NCI-H1417 treated with DMSO at 0.1 percent for 48 hours (cell line): ENCODE results near the gene FGG.
"Not testable (repeated sequence)": the region's sequence is repeated elsewhere in the genome, so short reads cannot be mapped to it uniquely, and the experiment has no call there.

Experiments used
- DNase-seq: peaks from one replicate; lab custom pipeline; 2025; lab: John Stamatoyannopoulos, UW

Gene FGG

DNA sequence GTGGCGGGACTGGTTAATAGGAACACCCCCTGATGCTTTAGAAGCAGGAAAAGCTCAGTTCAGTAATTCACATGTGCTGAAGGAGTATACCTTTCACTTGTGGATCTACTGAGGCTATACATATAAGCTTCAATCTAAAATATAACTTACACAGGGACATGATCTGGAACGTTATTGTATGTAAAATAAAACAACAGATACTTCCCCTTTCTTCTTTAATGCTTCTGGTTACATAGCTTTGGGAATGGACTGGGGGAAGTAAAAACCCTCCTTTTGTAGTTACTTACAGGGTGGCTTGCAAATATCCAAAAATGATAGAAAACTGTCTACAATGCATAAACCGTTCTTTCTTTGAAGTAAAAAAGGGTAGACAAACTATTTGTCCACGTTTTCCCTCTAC, 1.9 kb downstream of the FGG start:
- no peak for DNase-seq

DNA sequence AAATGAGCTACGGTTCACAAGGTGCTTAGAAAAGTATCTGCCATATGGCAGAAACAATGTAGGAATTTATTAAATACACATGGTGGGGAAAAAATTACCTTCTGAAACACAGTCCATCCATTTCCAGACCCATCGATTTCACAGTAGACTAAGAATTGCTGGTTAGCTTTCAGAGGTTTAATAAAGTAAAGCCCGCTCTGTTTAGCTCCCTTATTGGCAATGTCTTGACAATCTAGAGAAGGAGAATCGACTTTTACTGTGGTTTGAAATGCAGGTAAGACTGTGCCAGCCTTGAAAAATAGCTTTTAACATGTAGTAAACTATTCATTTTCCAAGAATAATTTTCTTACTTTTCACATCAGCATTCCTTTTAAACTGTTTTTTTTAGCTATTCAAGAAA, 2.9 kb downstream of the FGG start:
- no peak for DNase-seq

DNA sequence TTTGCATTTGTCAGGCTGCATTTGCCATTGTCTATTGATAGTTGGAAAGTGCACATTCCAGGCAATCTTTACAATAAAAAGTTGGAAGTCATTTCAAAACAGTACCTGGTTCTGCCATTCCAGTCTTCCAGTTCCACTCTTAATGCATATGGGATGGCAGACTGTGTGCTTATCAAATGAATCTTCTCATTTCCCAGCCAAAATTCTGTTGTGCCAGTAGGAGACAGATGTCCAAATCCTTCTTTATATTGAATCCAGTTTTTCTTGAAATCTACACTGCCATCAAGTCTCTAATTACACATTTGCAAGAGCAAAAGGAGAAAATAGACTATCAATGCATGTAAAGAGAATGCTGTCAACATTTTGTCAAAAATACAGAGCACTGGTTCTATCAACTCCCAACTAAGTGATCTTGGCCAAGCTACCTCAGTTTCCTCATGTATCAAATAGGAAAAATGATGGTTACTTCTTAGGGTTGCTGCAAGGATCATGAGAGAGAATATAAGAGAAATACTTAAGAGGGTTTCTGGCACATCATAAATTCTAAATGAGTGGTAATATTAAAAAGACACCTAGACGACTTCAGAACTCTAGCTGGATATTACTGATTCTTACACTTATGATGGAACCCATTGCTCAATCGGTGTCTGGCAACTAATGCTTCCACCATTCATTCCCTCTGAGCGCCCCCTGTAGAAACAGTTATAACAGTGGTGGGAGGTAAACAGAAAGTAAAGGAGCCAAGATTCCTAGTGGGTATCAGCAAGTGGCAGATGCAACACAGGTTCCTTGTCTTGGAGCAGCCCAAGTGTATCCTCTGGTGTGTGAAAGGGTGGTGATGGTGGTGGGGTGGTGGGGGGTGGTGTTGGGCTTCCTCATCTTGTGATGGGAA, 3.8 kb downstream of the FGG start:
- no peak for DNase-seq

DNA sequence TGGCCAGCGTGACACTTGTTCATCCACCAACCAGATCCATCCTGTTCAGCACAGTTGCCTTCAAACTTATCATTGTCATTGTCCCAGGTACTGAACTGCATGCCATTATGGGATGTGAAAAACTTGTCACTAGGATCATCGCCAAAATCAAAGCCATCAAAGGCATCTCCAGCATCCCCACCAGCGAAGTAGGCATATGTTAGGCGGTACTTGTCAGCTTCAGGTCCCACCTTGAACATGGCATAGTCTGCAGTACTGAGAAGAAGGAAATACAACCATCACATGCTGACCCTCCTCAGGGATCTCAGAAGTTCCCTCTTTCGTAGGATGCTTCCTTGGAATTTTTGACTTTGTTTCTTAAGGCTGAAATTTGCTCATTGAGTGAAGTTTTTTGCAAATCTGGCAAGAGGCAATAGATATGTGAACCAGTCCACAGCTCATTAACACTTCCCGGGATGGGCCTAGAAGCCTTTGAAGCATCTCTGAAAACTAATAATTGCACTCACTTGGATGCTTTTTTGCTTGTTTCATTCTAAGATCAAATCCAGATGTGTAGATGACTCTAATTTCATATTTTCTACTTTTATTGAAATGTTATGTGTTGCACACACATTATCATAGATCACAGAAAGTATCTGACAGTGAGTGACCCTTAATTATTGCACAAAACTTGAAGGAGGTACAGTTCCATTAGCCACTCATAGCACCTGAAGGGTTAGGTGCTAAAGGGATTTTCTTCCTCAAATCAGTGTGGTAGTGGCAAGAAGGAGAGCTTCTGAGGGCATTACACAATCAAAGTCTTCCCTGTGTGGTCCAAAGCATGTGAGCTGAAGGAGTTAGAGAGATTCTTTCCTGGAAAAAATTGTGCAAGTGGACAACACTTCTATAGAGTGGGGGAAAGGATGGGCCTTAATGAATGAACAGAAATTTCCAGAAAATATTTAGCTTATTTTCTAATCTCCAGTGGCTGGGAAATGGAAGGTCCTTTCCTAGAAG, 5.4 kb downstream of the FGG start:
- DNase-seq: no peak

DNA sequence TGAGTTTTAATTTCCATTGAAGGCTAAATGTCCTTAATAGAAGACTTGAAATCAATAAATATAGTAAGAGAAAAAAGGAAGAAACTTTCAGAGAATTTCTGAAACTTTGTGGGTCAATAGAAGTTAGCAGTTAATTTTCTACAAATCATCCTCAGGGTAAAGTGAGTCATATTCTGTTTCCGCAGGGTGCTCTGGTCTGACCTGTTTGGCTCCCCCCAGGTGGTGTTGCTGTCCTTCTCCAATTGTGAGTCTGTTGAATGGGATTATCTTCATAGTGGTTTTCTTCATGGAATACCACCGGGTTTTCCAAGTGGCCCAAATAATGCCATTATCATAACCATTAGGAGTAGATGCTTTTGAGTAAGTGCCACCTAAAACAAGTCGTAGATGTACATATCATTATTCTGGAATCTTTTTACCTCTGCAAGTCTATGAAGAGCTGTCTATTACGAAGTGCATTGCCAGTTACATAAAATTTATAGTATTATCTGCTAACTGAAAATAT, 7.7 kb downstream of the FGG start:
- DNase-seq: no peak

DNA sequence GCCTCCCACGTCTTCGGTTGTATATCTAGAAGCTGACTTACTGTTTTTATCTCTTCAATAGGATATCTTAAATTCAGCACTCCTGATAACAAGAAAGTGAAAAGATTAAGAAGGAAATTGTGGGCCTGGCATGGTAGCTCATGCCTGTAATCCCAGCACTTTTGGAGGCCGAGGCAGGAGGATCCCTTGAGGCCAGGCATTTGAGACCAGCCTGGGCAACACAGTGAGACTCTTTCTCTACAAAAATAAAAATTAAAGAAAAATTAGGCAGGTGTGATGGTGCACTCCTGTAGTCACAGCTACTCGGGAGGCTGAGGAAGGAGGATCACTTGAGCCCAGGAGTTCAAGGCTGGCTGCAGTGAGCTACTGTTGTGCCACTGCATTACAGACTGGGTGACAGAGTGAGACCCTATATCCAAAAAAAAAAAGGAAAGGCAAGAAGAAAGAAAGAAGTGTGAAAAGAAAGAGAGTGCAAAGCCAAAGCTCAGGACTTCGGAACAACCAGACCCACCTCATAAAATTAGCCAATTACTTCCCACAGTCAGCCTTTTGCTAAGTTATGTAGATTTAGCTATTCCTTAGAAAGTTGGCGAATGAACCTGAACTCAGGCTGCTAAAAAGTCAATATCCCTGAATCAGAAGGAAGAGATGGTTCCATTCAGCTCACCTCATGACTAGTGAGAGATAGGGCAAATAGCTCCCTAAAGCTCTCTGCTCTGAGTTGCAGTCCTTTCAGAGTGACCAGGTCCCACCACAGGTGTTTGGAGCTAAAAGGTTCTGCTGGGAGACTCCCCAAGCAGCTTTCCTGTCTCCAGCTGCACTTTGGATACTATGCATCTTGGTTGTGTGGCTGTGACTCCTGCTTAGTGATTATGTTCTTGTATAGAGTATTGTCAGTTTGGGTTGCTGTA, 9.2 kb downstream of the FGG start:
- DNase-seq: no peak

DNA sequence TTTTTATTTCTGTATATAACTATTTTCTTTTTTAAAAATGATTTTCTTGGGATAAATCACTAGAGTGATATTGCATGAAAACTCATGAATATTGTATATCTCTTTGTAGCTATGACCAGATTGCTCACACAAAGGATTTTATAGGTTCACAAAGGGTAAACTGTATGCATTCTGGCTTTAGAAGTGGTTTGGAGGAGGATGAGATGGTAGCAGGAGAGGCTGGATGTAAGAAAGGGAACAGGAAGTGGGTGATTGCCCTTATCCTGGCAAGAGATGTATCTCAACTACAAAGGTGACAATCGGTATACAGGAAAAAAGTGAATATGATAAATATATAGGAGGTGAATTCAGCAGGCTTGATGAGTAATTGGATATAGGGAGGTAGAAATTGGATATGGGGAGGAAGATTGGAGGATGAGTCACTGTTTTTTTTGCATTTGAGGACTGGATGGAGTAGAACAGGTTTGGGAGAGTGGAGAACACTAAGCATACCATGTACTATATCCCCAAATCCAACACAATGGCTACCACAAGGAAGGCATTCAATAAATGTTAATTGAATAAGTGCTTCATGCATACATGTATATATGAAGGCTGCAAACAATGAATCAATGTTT, 9.9 kb downstream of the FGG start:
- DNase-seq: no peak

DNA sequence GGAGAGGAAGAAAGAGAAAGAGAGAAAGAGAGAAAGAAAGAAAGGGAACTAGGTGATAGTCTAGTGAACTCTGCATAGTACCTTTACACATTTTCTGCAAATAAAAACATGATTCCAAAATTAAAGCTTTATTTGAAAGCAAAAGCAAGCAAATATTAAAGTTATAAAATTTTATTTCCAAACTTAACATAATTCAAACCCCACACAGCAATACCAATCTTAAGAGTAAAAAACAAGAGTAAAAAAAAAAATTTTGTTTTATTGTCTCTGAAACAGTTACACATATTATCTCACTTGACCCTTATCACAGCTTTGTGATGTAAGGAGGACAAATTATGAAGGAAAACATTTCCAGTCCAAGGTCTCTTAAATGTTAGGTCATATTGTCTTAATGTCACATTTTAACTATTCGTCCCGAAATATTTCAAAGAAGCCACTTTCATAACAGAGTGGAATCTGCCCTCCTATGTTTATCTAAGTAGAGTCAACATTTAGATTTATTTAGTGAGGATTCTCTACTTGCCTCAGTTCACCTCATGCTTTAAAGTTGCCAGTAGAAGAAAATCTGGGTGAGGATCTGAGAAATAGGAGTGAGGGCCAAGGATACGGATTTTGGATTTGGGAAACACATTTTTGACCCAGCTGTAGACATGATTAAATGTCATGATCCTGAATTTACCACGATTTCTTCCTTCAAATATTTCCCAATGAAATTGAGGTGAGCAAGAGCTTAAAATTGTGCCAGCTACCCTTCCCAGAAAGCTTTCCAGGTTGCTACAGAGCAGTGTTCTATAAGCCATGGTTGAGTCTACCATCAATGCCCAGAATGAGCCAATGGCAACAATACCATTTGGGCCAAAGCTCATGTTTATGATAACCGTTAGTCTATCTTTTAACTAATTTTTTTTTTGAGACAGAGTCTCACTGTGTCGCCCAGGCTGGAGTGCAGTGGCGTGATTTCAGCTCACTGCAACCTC, 14.4 kb downstream of the FGG start:
- no peak for DNase-seq

DNA sequence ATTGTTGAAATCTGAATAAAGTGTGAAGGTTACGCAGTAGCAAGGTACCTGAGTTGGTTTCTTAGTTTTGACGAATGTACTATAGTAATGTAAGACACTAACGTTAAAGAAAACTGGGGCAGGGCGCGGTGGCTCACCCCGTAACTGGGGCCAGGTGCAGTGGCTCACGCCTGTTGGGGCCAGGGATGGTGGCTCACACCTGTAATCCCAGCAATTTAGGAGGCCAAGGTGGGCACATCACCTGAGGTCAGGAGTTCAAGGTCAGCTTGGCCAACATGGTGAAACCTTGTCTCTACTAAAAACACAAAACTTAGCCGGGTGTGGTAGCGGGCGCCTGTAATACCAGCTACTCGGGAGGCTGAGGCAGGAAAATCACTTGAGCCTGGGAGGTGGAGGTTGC, 15.2 kb downstream of the FGG start:
- DNase-seq: not testable (repeated sequence)

DNA sequence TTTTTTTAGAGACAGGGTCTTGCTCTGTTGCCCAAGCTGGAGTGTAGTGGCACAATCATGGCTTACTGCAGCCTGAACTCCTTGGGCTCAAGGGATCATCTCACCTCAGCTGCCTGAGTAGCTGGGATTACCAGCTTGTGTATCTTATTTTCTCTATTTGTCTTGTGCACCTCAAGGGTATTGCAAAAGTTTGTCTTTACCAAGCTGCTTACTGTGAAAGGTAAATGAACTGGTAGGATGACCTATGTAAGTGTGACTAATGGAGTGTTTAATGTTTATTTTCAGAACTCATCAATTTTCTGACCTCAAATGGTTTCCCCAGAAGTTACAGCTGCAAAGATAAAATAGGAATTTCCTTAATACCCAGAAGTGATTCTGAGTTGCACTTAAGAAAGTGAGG, 16.6 kb downstream of the FGG start:
- no peak for DNase-seq

DNA sequence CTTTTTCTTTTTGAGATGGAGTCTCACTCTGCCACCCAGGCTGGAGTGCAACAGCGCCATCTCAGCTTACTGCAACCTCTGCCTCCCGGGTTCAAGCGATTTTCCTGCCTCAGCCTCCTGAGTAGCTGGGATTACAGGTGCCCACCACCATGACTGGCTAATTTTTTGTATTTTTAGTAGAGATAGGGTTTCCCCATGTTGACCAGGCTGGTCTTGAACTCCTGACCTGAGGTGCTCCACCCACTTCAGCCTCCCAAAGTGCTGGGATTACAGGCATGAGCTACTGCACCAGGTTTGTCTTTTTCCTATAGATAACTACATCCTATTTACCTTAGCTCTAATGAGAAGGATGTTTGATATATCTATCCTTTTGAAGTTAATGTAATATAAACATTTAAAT, 18.1 kb downstream of the FGG start:
- not testable (repeated sequence) for DNase-seq

DNA sequence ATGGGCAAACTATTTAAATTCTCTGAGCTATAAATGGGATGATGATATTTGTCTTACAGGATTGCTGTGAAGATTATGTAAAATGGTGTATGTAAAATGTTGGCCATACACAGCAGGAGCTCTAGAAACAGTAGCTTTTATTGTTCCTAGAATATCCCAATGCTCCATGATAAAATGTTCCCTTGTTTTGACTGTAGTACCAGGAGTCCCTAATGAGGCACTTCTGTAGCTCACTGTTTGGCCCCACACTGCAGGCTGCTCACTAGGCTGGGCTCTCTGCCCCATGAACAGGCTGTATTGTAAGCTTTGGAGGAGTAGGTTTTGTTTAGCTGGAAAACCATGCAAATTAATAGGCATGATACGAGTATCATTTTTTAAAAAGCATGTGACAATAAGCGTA, 18.6 kb downstream of the FGG start:
- DNase-seq: no peak

DNA sequence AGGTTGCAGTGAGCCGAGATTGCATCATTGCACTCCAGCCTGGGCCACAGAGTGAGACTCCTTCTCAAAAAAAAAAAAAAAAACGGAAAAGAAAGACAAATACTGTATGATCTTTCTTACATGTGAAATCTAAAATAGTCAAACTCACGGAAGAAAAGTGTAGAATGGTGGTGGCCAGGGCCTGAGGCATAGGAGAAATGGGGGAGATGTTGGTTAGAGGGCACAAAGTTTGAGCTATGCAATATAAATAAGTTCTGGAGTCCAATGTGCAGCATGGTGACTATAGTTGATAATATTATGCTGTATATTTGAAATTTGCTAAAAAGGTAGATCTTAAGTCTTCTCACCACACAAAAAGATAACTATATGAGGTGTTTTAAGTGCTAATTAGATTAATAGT, 20.6 kb downstream of the FGG start:
- DNase-seq: no peak

DNA sequence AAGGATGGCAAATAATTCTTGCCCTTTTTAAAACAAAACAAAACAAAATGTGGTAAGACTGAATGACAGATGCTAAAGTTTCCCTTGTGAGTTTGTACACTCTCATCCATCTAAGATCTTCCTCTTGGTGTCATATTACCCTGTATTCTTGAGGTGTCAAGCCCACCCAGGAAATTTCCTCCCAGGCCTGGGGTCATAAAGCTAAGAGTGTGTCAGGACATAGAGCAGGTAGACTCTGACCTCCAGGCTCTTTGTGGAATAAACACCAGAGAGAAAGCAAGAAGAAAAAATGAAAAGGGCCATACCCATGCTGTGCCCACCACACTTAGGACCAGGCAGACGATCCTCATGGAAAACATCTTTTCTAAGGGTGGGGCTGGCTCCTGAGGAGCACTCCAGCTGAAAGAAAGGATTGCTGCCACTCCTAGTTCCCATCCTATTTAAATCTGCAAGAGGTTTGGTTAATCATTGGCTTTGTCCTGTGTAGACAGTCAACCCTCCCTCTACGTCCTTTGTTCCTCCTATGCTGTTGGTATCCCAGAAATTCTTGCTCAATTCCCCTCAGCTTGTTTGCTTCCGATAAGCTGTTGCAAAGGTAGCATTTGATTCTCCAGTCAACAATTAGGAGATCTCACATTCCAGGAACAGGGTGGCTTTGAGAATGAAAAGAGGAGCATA, 22.0 kb downstream of the FGG start, which contains the start of gene FGA:
TSS of gene FGA (minus strand) at position 414 of the 678 bp plus-strand sequence. CDS start at position 359, 55 bp downstream.
- no peak for DNase-seq

DNA sequence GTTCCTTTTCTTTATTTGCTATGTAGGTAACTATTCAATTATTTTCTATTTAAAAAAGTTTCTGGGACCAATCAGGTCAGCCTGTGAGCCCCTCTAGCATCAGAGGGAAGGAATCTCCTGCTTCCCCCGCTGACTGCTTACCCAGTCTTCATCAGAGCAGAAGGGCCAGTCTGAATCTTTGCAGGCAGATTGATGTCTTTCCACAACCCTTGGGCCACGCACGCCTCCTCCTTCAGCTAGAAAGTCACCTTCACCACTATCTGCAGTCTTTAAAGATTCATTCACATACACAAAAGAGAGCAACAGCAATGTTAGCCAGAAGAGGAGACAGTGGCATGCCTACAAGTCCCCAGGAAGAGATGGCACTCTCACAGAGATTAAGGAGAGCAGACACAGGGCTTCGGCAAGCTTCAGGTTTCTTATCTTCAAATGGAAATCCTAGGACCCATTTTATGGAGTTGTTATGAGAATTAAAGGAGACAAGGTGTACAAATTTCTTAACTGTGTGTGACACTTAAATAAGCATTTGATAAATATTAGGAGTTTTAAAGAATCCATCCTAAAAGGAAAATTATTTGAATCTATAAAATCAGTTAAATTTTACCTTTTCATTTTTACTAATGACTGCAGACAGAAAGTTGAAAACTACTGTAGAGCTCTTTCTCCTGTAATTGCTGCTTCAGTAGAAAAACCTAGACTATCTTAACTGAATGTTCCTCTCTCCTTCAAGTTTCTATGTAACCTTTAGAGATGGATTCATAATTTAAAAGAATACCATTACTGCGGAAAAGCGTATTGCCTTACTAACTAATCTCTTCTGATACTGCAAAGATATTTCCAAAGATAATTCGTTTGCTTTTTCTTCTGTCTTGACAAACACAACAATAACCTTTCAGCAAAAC, 22.9 kb downstream of the FGG start:
- DNase-seq: no peak

DNA sequence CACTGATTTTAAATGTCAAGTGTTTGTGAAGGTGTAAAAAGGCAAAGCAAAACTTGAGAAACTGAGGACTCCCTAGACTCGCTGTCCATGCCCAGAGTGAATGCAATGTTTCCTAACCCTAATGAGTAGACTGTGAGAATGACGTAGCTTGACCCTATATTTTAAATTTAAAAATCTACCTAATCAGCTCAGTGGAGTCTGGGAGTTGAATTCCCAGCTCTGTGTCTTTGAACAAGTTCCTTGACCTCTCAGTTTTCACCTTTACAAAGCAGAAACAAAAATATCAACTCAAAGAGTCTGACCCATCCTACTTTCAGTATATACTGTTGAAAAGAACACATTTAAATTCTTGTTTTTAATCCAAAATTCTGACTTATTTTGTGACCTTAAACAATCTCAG, 24.3 kb downstream of the FGG start:
- DNase-seq: no peak

DNA sequence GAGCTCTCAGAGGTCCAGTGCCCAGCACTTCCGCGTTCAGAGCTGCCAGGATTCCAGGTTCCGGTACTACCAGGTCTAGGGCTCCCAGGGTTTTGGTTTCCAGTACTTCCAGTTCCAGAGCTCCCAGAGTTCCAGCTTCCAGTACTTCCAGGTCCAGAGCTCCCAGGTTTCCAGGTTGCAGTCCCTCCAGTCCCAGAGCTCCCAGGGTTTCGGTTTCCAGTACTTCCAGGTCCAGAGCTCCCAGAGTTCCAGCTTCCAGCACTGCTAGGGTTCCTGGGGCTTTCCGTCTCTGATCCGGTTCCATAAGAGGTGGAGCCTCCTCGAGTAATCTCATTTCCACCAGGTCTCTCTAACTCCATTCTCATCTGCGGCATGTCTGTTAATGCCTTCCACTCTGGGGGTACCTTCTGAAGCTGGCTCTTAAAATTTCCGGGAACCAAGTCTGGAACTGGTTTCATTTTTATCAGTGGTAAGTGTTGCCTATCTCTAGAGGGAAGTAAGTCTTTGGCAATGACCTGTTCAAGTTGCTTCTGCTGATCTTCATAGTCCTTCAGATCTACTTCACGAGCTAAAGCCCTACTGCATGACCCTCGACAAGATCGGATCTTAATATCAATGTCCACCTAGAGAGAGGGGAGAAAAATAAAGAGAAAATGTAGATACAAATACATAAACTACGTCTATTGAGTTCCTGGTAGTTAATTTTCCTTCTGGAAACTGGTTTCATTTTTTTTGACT, 26.0 kb downstream of the FGG start:
- no peak for DNase-seq
